HepG2 (cell line): ENCODE data around the gene PREX1.

ENCODE experiments used
- CHD2 ChIP-seq: IDR thresholded peaks from 2 replicates; pipeline ENCODE4 v1.6.1; 2011; ENCODE audit warnings: low read depth, low read length, improper control_type of control experiment
- HNRNPK ChIP-seq: fragments of 200-400 bp; formaldehyde crosslinking; IDR thresholded peaks from 2 replicates; pipeline ENCODE4 v1.6.1; 2018; ENCODE audit warnings: low read length, low read depth, moderate library complexity, mild to moderate bottlenecking; ENCODE audit not compliant: poor library complexity, severe bottlenecking
- JUN ChIP-seq: sonication (generic); formaldehyde crosslinking; IDR thresholded peaks from 2 replicates; pipeline ENCODE4 v1.4.0; 2020; ENCODE audit warnings: mild to moderate bottlenecking, missing genetic modification reagents
- MEIS1 ChIP-seq: sonication (generic); formaldehyde crosslinking; IDR thresholded peaks from 2 replicates; pipeline ENCODE4 v1.9.0; 2021; ENCODE audit warnings: mild to moderate bottlenecking, missing genetic modification reagents, moderate library complexity, borderline replicate concordance
- POLR2AphosphoS5 ChIP-seq: IDR thresholded peaks from 2 replicates; pipeline ENCODE4 v1.6.1; 2012; ENCODE audit warnings: low read depth, low read length
- SUZ12 ChIP-seq: fragments of 150-350 bp; IDR thresholded peaks from 2 replicates; pipeline ENCODE4 v1.6.1; 2014; ENCODE audit warnings: low read depth, low read length
- ZSCAN12 ChIP-seq: sonication (generic); formaldehyde crosslinking; IDR thresholded peaks from 2 replicates; pipeline ENCODE4 v1.9.0; 2021; ENCODE audit warnings: mild to moderate bottlenecking, missing genetic modification reagents
- TF ChIP-seq, protein P1 (sequence below): sonication (generic); formaldehyde crosslinking; IDR thresholded peaks from 2 replicates; pipeline ENCODE4 v1.5.0; 2020; ENCODE audit warnings: mild to moderate bottlenecking, missing genetic modification reagents, moderate library complexity

DNA sequence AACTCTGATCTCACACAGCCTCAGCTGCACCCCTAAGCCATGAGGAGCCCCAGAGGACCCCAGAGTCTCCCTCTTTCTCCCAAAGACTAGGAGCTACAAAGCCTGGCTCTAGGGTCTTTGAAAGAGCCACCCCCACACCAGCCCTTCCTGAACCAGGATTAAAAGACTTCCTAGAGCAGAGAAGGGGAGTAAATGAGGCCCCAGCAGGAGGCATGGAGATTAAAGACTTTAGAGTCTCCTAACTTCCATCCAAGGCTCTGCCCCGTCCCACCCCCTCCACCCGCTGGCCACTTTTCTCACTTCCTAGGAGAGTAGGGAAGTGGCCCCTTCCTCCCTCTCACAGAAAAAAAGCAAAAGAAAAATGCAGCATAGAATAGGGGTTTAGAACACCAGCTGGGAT, 1.7 kb downstream of the PREX1 start:
- TF ChIP-seq MEIS1 (CRISPR knock-in tag) (no peak), POLR2AphosphoS5 (no peak), CHD2 (no peak), JUN (CRISPR knock-in tag) (no peak), HNRNPK (no peak), SUZ12 (no peak), ZSCAN12 (CRISPR knock-in tag) (no peak)
- TF ChIP-seq, protein P1, sequence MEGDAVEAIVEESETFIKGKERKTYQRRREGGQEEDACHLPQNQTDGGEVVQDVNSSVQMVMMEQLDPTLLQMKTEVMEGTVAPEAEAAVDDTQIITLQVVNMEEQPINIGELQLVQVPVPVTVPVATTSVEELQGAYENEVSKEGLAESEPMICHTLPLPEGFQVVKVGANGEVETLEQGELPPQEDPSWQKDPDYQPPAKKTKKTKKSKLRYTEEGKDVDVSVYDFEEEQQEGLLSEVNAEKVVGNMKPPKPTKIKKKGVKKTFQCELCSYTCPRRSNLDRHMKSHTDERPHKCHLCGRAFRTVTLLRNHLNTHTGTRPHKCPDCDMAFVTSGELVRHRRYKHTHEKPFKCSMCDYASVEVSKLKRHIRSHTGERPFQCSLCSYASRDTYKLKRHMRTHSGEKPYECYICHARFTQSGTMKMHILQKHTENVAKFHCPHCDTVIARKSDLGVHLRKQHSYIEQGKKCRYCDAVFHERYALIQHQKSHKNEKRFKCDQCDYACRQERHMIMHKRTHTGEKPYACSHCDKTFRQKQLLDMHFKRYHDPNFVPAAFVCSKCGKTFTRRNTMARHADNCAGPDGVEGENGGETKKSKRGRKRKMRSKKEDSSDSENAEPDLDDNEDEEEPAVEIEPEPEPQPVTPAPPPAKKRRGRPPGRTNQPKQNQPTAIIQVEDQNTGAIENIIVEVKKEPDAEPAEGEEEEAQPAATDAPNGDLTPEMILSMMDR (CRISPR knock-in tag), result no peak
